Breast epithelium (tissue), 3 donors: Measurements from ENCODE around the gene APPL2.

ENCODE experiments used
- POLR2AphosphoS5 ChIP-seq, 3 donors: sonication (generic); formaldehyde crosslinking; IDR thresholded peaks; one replicate each; pipeline ENCODE4 v1.6.1; 2017; ENCODE audit warnings: antibody characterized with exemption in 3 of 3
- TF ChIP-seq, protein P1 (sequence below), 3 donors: fragments of 450-650 bp; IDR thresholded peaks; one replicate each; pipeline ENCODE4 v1.5.1; 2016 to 2017; ENCODE audit warnings: antibody characterized with exemption in 3 of 3, mild to moderate bottlenecking in 3 of 3, moderate library complexity in 3 of 3

DNA sequence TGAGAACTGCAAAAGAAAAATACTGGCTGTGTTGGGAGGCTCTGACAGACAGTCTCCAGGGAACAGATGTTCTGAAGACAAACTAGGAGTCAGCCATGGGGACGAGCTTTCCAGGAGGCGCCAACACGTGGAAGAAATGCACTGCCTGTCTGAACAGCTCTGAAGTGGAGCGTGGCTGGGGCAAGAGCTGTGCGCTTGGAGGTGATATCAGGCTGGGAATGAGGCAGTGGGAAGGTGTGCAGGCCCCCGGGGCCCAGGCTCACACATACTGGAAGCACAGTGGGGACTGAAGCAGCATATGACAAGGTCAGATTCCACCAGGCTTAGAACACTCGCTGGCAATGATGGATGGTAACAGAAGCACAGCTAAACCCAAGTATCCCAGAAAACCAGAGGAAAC is 17.5 kb downstream of the APPL2 start:
- TF ChIP-seq, protein P1, sequence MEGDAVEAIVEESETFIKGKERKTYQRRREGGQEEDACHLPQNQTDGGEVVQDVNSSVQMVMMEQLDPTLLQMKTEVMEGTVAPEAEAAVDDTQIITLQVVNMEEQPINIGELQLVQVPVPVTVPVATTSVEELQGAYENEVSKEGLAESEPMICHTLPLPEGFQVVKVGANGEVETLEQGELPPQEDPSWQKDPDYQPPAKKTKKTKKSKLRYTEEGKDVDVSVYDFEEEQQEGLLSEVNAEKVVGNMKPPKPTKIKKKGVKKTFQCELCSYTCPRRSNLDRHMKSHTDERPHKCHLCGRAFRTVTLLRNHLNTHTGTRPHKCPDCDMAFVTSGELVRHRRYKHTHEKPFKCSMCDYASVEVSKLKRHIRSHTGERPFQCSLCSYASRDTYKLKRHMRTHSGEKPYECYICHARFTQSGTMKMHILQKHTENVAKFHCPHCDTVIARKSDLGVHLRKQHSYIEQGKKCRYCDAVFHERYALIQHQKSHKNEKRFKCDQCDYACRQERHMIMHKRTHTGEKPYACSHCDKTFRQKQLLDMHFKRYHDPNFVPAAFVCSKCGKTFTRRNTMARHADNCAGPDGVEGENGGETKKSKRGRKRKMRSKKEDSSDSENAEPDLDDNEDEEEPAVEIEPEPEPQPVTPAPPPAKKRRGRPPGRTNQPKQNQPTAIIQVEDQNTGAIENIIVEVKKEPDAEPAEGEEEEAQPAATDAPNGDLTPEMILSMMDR (IDR thresholded peaks at IDR 0.05) = no peak
- no peak for TF ChIP-seq POLR2AphosphoS5 (IDR thresholded peaks at IDR 0.05)
